C1 segment of cervical spinal cord (tissue), 14 donors: ENCODE measurements around the gene CIB4.

Source experiments
- DNase-seq, 14 donors: peaks; one replicate each; lab custom pipeline; 2025; lab: John Stamatoyannopoulos, UW

The CIB4 gene

GRCh38 chr2:26644188-26644835 lies 3.1 kb upstream of the CIB4 start:
- no peak for DNase-seq

GRCh38 chr2:26642429-26642828 lies 1.3 kb upstream of the CIB4 start:
- no peak for DNase-seq

- DNase-seq: no peak
Observed at GRCh38 chr2:26640331-26640745, 828 bp downstream of the CIB4 start.

- DNase-seq: no peak
Observed at GRCh38 chr2:26639685-26640243, 1.4 kb downstream of the CIB4 start.

GRCh38 chr2:26637811-26638310 lies 3.3 kb downstream of the CIB4 start:
- DNase-seq: no peak

- peak in 1 of 14 donors; percentile 44 for DNase-seq
Observed at GRCh38 chr2:26636935-26637334, 4.2 kb downstream of the CIB4 start.

GRCh38 chr2:26635401-26635800 lies 5.8 kb downstream of the CIB4 start:
- no peak for DNase-seq

- DNase-seq: no peak
Observed at GRCh38 chr2:26634636-26635230, 6.4 kb downstream of the CIB4 start.

- no peak for DNase-seq
Observed at GRCh38 chr2:26633993-26634595, 7.1 kb downstream of the CIB4 start.

GRCh38 chr2:26633351-26633945 lies 7.7 kb downstream of the CIB4 start:
- DNase-seq: no peak

GRCh38 chr2:26632624-26633185 lies 8.5 kb downstream of the CIB4 start:
- DNase-seq: no peak

- no peak for DNase-seq
Observed at GRCh38 chr2:26631401-26632170, 9.6 kb downstream of the CIB4 start.

- DNase-seq: no peak
Observed at GRCh38 chr2:26630669-26631360, 10.4 kb downstream of the CIB4 start.

- DNase-seq: no peak
Observed at GRCh38 chr2:26630235-26630634, 10.9 kb downstream of the CIB4 start.

- DNase-seq: no peak
Observed at GRCh38 chr2:26629751-26630150, 11.4 kb downstream of the CIB4 start.

- DNase-seq: no peak
Observed at GRCh38 chr2:26629346-26629630, 11.9 kb downstream of the CIB4 start.

- no peak for DNase-seq
Observed at GRCh38 chr2:26628561-26629345, 12.4 kb downstream of the CIB4 start.

GRCh38 chr2:26627350-26628105 lies 13.6 kb downstream of the CIB4 start:
- DNase-seq: no peak

GRCh38 chr2:26626606-26627005 lies 14.6 kb downstream of the CIB4 start:
- DNase-seq: no peak
